COR-L47 (cell line): ENCODE results near the gene DNAJB14.

Source experiments
- DNase-seq: peaks from one replicate; lab custom pipeline; 2025; lab: John Stamatoyannopoulos, UW

Gene DNAJB14

GRCh38 chr4:99943904-99944437 is 2.4 kb downstream of the DNAJB14 start:
- DNase-seq = no peak

DNA sequence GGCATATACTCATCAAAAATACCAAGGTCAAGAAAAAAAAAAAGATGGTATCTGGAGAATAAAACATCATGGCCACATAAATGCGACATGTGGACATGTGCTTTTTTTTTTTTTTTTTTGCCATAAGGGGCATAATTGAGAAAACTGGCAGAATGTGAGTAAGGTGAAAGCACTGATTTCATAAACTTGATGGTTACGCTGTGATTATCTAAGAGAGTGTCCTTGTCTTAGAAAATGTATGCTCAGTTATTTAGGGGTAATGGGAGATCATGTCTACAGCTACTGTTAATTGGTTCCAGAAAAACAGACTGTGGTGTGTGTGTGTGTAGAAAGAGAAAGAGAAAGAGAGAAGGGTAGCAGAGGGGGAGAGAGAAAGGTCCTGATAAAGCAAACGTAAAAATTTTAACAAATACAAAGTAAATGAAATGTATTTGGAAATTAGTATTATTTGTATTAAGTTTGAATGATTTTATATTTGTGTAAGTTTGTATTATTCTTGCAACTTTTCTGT is 8.1 kb downstream of the DNAJB14 start:
- no peak for DNase-seq

DNA sequence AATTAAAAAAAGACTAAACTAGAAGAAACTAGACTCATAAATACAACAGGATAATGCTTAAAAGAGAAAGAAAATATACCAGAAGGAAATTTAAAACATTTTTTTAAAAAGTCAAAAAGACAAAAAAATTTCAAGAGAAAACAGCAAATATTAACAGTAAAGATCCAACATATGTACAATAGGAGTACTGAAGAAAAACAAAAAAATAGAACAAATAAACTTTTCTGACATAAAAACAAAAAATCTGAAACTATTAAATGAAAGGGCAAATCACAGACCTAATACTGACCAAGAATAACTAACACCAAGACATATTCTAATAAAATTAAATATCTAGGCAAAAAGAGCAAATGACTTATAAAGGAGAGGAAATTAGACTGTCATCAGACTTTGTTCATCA is 11.5 kb downstream of the DNAJB14 start:
- no peak for DNase-seq

DNA sequence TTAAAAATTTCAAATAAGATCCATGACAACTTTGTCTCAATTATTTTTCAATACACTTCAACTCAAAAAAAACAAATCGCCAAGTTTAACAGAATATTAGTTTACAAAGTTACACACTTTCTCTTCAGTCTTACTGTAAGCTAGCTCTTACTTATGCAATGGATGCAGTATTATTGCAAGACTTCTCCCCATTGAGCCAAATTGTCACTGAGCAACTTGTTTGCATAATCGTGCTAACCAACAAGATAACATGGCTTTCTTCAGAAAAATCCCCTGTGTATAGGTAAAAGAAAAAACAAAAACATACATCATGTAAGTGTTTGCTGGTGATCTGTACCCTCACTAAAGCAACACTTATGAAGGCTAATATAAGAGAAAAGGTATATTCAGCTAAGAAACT is 18.9 kb downstream of the DNAJB14 start:
- no peak for DNase-seq

DNA sequence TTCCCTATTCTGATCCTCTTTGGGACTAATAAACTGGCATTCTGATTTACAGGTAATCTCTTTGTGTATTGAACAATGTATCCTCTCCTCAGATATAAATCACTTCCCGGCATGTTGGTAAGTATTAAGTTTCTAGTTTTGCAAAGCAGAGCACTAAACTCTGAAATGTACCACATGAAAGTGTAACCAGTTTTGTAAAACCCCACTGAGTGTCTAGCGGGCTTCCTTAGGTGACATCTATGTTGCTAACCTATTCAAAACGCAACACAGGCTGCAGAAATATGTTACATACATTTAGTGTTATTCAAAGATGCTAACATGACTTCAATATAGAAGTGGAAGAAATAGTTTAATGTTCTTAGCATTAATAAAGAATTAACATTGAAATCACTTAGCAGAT is 25.2 kb downstream of the DNAJB14 start:
- no peak for DNase-seq

DNA sequence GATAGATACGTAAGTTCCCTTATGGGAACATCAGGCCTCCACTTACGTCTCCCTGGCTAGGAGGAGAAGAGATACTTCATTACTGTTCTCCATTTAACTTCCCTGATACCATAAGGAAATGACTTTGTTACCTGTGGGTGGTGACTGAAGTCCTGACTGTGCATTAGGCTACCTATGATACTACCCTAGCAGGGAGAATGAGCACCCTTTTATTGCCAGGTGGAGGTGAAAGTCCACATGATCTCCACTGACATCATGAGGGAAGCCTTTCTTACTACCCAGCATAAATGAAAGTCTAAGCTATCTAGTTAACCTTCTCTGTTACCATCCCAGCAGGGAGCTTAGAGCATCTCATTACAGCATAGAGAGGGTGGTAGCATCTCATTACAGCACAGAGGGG is 27.8 kb downstream of the DNAJB14 start:
- DNase-seq = no peak

- no peak for DNase-seq
Measured at GRCh38 chr4:99917575-99917974, 28.8 kb downstream of the DNAJB14 start.

GRCh38 chr4:99915449-99915848 is 31.0 kb downstream of the DNAJB14 start:
- DNase-seq = no peak

DNA sequence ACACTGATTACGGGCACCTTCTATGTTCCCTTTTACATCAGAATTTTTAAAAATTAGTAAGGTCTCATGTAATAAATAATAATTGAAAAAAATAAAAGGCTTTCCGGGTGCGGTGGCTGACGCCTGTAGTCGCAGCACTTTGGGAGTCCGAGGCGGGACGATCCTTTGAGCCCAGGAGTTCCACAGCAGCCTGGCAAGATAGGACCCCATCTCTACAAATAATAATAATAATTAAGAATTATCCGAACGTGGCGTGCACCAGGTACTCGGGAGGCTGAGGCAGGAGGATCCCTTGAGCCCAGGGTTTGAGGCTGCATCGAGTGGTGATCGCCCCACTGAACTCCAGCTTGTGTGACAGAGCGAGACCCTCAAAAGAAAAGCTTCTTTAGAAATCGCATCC is 51.4 kb downstream of the DNAJB14 start:
- DNase-seq = no peak

- peak; percentile 90 for DNase-seq
Measured at GRCh38 chr4:99894161-99894997, 52.0 kb downstream of the DNAJB14 start, which contains the start of gene LAMTOR3. LAMTOR3 (minus strand) TSS chr4:99894427; CDS start chr4:99893963, 464 bp downstream.

DNA sequence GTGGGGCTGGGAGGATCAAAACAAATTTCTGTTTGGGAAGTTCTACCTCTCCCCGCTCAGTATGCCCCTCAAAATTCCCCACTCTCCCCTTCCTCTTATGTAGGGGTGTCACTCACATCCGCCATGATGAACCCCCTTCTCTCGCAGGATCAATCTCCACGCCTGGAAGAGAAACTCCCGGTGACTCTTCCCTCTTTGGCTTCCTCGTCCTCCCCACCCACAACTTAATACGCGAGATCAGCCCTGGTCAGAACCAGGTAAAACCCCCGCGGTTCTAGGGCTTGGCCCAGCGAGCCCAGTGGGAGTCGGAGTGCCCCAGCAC is 52.6 kb downstream of the DNAJB14 start:
- no peak for DNase-seq

- DNase-seq = no peak
Measured at GRCh38 chr4:99893029-99893428, 53.4 kb downstream of the DNAJB14 start.

- no peak for DNase-seq
Measured at GRCh38 chr4:99891351-99891750, 55.1 kb downstream of the DNAJB14 start.

DNA sequence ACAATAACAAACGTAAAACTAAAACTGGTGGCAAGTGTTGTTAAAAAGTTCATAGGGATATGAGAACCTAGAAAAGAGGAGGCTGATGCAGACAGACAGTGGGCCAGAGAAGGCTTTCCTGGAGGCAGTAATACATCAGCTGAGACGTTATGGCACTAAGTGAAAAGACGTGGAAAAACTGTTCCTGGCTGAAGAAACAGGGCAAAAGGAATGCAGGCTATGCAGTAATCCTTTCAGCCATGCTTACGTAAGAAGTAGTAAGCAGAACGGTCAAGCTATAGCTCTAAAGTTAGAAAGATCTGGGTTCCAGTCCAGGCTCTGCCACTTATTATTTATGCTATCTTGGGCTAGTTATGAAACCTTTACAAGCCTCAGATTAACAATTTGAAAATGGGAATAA is 58.6 kb downstream of the DNAJB14 start:
- DNase-seq = no peak

GRCh38 chr4:99886146-99886545 is 60.3 kb downstream of the DNAJB14 start:
- no peak for DNase-seq

DNA sequence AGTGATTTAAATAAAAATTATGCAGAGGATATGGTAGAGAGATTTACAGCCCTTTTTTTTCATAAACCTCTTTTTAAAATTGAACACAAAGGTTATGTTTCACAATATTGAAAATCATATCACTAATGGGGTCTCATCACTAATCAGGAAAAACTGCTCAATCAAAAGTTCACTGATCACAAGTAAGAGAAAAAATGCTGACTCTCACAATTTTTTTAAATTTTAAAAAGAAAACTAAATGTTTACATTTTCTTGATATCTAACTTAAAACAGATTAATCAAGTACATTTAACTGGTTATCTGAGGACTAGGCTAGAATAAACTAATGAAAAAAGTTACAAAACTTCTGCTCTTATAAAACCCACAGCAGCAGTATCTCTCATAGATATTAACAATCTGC is 60.7 kb downstream of the DNAJB14 start:
- no peak for DNase-seq

DNA sequence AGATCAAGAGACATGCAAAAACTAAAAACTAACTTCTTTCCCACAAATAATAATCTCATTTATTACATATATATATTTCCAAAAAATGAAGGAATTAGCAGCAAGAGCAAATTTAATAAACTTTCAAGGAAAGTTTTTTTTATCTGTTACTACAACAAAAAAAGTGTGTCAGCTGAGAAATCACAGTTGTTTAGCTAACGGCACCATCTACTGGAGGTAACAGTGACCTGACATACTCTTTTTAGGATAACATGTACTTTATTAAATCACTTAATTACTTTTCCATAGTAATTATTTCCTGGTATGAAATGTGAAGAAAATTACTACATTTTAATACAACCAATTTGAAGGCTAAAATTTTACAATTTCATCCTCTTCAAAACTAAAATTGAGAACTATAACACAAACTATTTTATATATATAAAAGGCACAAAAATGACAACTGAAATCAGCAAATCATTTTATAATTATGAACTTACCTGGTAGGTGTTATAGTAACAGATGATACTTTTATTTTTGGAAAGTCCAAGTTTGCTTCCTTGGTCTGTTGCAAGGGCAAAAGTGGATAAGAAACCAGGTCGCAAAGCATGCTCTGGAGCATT is 61.3 kb downstream of the DNAJB14 start:
- DNase-seq = peak; percentile 48

- DNase-seq = no peak
Measured at GRCh38 chr4:99879458-99879857, 67.0 kb downstream of the DNAJB14 start.

- DNase-seq = no peak
Measured at GRCh38 chr4:99878604-99879003, 67.8 kb downstream of the DNAJB14 start.

GRCh38 chr4:99876946-99877345 is 69.5 kb downstream of the DNAJB14 start:
- DNase-seq = no peak

DNA sequence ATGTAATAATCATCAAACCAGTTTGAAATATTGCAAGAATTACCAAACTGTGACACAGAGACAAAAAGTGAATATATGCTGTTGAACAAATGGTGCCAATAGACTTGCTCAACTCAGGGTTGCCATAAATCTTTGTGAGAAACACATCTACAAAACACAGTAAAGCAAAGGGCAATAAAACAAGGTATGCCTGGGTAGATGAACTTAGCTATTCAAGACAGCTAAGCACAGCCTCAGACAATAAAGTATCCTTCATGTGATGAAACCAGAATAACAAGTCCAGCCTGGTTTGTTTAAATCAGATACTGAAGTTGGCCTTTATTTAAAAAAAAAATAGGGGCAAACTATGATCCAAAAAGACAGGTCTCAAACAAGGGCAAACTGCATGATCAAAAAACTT is 71.3 kb downstream of the DNAJB14 start:
- DNase-seq = no peak

- no peak for DNase-seq
Measured at GRCh38 chr4:99872570-99872969, 73.8 kb downstream of the DNAJB14 start.

- no peak for DNase-seq
Measured at GRCh38 chr4:99868126-99868596, 78.3 kb downstream of the DNAJB14 start.
